IPS-20b (cell line): ENCODE results near the gene OTOGL.

Experiments
- H3K27ac ChIP-seq: one replicate; pipeline ENCODE4 v1.5.1; 2013; ENCODE audit warnings: low read length
- H3K27me3 ChIP-seq: 2 replicates; pipeline ENCODE4 v1.6.1; 2013; ENCODE audit warnings: mild to moderate bottlenecking, low read length, inconsistent platforms; ENCODE audit not compliant: insufficient read depth
- H3K36me3 ChIP-seq: 2 replicates; pipeline ENCODE4 v1.6.1; 2013; ENCODE audit warnings: low read depth, mild to moderate bottlenecking, inconsistent platforms, low read length, moderate library complexity; ENCODE audit not compliant: insufficient read depth
- H3K4me1 ChIP-seq: 2 replicates; pipeline ENCODE4 v1.6.1; 2013; ENCODE audit warnings: mild to moderate bottlenecking, control low read depth, inconsistent platforms, low read length, moderate library complexity; ENCODE audit not compliant: insufficient read depth
- H3K4me3 ChIP-seq: 2 replicates; pipeline ENCODE4 v1.5.1; 2013; ENCODE audit warnings: mild to moderate bottlenecking, low read length, inconsistent platforms
- H3K9ac ChIP-seq: 2 replicates; pipeline ENCODE4 v1.6.1; 2013; ENCODE audit warnings: low read depth, mild to moderate bottlenecking, inconsistent platforms, low read length, moderate library complexity
- H3K9me3 ChIP-seq: 2 replicates; pipeline ENCODE4 v1.6.1; 2013; ENCODE audit warnings: mild to moderate bottlenecking, low read depth, low read length, inconsistent platforms; ENCODE audit not compliant: insufficient read depth

The OTOGL gene

GRCh38 chr12:80325167-80325959 lies 226.0 kb downstream of the OTOGL start:
- no peaks in the 10 kb centered on the region for H3K27me3 ChIP-seq
- no peak overlapping the region for H3K4me3 ChIP-seq
- no peaks in the 10 kb centered on the region for H3K36me3 ChIP-seq
- H3K27ac ChIP-seq = no peak overlapping the region
- no peaks in the 10 kb centered on the region for H3K9me3 ChIP-seq
- no peak overlapping the region for H3K9ac ChIP-seq
- H3K4me1 ChIP-seq = peaks cover 20% of the 10 kb centered on the region

GRCh38 chr12:80332827-80333226 lies 233.5 kb downstream of the OTOGL start:
- Histone ChIP-seq H3K36me3 (no peaks in the 10 kb centered on the region), H3K4me1 (no peaks in the 10 kb centered on the region)

GRCh38 chr12:80352474-80352873 lies 253.1 kb downstream of the OTOGL start:
- Histone ChIP-seq H3K4me1 (no peaks in the 10 kb centered on the region), H3K9ac (no peak overlapping the region), H3K27ac (no peak overlapping the region), H3K27me3 (no peaks in the 10 kb centered on the region), H3K36me3 (no peaks in the 10 kb centered on the region), H3K4me3 (no peak overlapping the region), H3K9me3 (no peaks in the 10 kb centered on the region)

More at GRCh38 chr12:80332827-80333226, 233.5 kb downstream of the OTOGL start:
- no peaks in the 10 kb centered on the region for H3K27me3 ChIP-seq
- no peaks in the 10 kb centered on the region for H3K9me3 ChIP-seq
- H3K4me3 ChIP-seq = no peak overlapping the region
- H3K27ac ChIP-seq = no peak overlapping the region
- no peak overlapping the region for H3K9ac ChIP-seq

GRCh38 chr12:80353254-80353653 lies 253.9 kb downstream of the OTOGL start:
- Histone ChIP-seq H3K9ac (no peak overlapping the region), H3K36me3 (no peaks in the 10 kb centered on the region), H3K4me1 (no peaks in the 10 kb centered on the region), H3K4me3 (no peak overlapping the region), H3K27me3 (no peaks in the 10 kb centered on the region), H3K27ac (no peak overlapping the region), H3K9me3 (no peaks in the 10 kb centered on the region)

GRCh38 chr12:80356097-80356496 lies 256.8 kb downstream of the OTOGL start:
- no peak overlapping the region for H3K9ac ChIP-seq
- H3K4me1 ChIP-seq = no peaks in the 10 kb centered on the region
- H3K4me3 ChIP-seq = no peak overlapping the region
- H3K27ac ChIP-seq = no peak overlapping the region
- no peaks in the 10 kb centered on the region for H3K27me3 ChIP-seq
- no peaks in the 10 kb centered on the region for H3K9me3 ChIP-seq
- H3K36me3 ChIP-seq = no peaks in the 10 kb centered on the region

GRCh38 chr12:80359703-80360102 lies 260.4 kb downstream of the OTOGL start:
- Histone ChIP-seq H3K36me3 (no peaks in the 10 kb centered on the region), H3K4me1 (no peaks in the 10 kb centered on the region), H3K27ac (no peak overlapping the region), H3K9ac (no peak overlapping the region), H3K9me3 (peaks cover 4% of the 10 kb centered on the region), H3K27me3 (no peaks in the 10 kb centered on the region), H3K4me3 (no peak overlapping the region)

GRCh38 chr12:80364056-80364455 lies 264.7 kb downstream of the OTOGL start:
- Histone ChIP-seq H3K9me3 (peaks cover 4% of the 10 kb centered on the region), H3K4me3 (no peak overlapping the region), H3K27ac (no peak overlapping the region), H3K27me3 (no peaks in the 10 kb centered on the region), H3K9ac (no peak overlapping the region), H3K36me3 (no peaks in the 10 kb centered on the region), H3K4me1 (no peaks in the 10 kb centered on the region)

- no peaks in the 10 kb centered on the region for H3K4me1 ChIP-seq
- no peaks in the 10 kb centered on the region for H3K27me3 ChIP-seq
- H3K9ac ChIP-seq = no peak overlapping the region
- H3K27ac ChIP-seq = no peak overlapping the region
- no peaks in the 10 kb centered on the region for H3K9me3 ChIP-seq
- no peak overlapping the region for H3K4me3 ChIP-seq
- no peaks in the 10 kb centered on the region for H3K36me3 ChIP-seq
Observed at GRCh38 chr12:80373666-80374065, 274.3 kb downstream of the OTOGL start.

GRCh38 chr12:80374615-80375014 lies 275.3 kb downstream of the OTOGL start:
- no peaks in the 10 kb centered on the region for H3K27me3 ChIP-seq
- no peaks in the 10 kb centered on the region for H3K4me1 ChIP-seq
- no peaks in the 10 kb centered on the region for H3K9me3 ChIP-seq
- no peak overlapping the region for H3K9ac ChIP-seq
- no peak overlapping the region for H3K27ac ChIP-seq
- no peaks in the 10 kb centered on the region for H3K36me3 ChIP-seq
- no peak overlapping the region for H3K4me3 ChIP-seq

- Histone ChIP-seq H3K9ac (no peak overlapping the region), H3K27ac (no peak overlapping the region), H3K27me3 (no peaks in the 10 kb centered on the region), H3K4me3 (no peak overlapping the region), H3K9me3 (no peaks in the 10 kb centered on the region), H3K4me1 (no peaks in the 10 kb centered on the region), H3K36me3 (no peaks in the 10 kb centered on the region)
Observed at GRCh38 chr12:80377140-80377794, 277.9 kb downstream of the OTOGL start.

- Histone ChIP-seq H3K4me3 (no peak overlapping the region), H3K9me3 (no peaks in the 10 kb centered on the region), H3K27ac (no peak overlapping the region), H3K36me3 (no peaks in the 10 kb centered on the region), H3K27me3 (no peaks in the 10 kb centered on the region), H3K4me1 (no peaks in the 10 kb centered on the region), H3K9ac (no peak overlapping the region)
Observed at GRCh38 chr12:80381121-80381520, 281.8 kb downstream of the OTOGL start.

GRCh38 chr12:80382254-80382653 lies 282.9 kb downstream of the OTOGL start:
- H3K9ac ChIP-seq = no peak overlapping the region
- no peak overlapping the region for H3K4me3 ChIP-seq
- H3K9me3 ChIP-seq = no peaks in the 10 kb centered on the region
- H3K4me1 ChIP-seq = no peaks in the 10 kb centered on the region
- H3K36me3 ChIP-seq = no peaks in the 10 kb centered on the region
- no peak overlapping the region for H3K27ac ChIP-seq
- no peaks in the 10 kb centered on the region for H3K27me3 ChIP-seq
